ENCODE measurements around the gene LARP4B. TPM values are rescaled to one million over a fixed set of nuclear protein-coding genes. Genes with fewer than 3 reads are reported as not detected.

LARP4B gene
- polyA plus RNA-seq, 1 donor from 2014 or later, result 14.2 TPM

DNA sequence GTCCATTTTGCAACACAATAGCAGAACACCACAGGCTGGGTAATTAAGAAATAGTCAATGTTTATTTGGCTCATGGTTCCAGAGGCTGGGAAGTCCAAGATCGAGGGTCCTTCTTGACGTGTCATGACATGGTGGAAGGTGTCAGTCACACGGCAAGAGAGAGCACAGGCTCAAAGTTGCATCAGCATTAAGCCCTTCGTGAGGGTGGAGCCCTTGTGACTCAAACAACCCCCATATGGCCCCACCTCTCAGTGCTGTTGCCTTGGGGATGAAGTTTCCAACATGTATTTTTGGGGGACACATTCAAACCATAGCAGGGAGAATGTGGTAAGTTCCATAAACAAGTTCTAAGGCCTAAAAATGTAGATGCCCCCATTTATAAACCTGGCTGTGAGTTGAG, 32.1 kb upstream of the LARP4B start:
- H3K9ac ChIP-seq (ENCODE audit: low read length), result no peak overlapping the region
- H3K9me3 ChIP-seq (ENCODE audit: low read length), result no peaks in the 10 kb centered on the region
- H3K27ac ChIP-seq (ENCODE audit: low read length), result no peak overlapping the region
- no peaks in the 10 kb centered on the region for H3K9me2 ChIP-seq (ENCODE audit: insufficient read depth, low read length)
- no peak for TF ChIP-seq TAF1 (IDR thresholded peaks at IDR 0.05; ENCODE audit: low read depth)
- TF ChIP-seq, protein P1, sequence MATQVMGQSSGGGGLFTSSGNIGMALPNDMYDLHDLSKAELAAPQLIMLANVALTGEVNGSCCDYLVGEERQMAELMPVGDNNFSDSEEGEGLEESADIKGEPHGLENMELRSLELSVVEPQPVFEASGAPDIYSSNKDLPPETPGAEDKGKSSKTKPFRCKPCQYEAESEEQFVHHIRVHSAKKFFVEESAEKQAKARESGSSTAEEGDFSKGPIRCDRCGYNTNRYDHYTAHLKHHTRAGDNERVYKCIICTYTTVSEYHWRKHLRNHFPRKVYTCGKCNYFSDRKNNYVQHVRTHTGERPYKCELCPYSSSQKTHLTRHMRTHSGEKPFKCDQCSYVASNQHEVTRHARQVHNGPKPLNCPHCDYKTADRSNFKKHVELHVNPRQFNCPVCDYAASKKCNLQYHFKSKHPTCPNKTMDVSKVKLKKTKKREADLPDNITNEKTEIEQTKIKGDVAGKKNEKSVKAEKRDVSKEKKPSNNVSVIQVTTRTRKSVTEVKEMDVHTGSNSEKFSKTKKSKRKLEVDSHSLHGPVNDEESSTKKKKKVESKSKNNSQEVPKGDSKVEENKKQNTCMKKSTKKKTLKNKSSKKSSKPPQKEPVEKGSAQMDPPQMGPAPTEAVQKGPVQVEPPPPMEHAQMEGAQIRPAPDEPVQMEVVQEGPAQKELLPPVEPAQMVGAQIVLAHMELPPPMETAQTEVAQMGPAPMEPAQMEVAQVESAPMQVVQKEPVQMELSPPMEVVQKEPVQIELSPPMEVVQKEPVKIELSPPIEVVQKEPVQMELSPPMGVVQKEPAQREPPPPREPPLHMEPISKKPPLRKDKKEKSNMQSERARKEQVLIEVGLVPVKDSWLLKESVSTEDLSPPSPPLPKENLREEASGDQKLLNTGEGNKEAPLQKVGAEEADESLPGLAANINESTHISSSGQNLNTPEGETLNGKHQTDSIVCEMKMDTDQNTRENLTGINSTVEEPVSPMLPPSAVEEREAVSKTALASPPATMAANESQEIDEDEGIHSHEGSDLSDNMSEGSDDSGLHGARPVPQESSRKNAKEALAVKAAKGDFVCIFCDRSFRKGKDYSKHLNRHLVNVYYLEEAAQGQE (IDR thresholded peaks at IDR 0.05; ENCODE audit: borderline replicate concordance), result no peak
- TF ChIP-seq MXI1 (conservative IDR thresholded peaks at IDR 0.05; ENCODE audit: poor library complexity, severe bottlenecking), result no peak
- no peak for TF ChIP-seq EZH2 (IDR thresholded peaks at IDR 0.05; ENCODE audit: borderline replicate concordance, insufficient read depth, low read length, poor library complexity, severe bottlenecking)
- TF ChIP-seq, protein P2, sequence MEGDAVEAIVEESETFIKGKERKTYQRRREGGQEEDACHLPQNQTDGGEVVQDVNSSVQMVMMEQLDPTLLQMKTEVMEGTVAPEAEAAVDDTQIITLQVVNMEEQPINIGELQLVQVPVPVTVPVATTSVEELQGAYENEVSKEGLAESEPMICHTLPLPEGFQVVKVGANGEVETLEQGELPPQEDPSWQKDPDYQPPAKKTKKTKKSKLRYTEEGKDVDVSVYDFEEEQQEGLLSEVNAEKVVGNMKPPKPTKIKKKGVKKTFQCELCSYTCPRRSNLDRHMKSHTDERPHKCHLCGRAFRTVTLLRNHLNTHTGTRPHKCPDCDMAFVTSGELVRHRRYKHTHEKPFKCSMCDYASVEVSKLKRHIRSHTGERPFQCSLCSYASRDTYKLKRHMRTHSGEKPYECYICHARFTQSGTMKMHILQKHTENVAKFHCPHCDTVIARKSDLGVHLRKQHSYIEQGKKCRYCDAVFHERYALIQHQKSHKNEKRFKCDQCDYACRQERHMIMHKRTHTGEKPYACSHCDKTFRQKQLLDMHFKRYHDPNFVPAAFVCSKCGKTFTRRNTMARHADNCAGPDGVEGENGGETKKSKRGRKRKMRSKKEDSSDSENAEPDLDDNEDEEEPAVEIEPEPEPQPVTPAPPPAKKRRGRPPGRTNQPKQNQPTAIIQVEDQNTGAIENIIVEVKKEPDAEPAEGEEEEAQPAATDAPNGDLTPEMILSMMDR (IDR thresholded peaks at IDR 0.05; ENCODE audit: poor library complexity, severe bottlenecking), result no peak
- no peak for TF ChIP-seq RAD21 (conservative IDR thresholded peaks at IDR 0.05)
- no peak for TF ChIP-seq POLR2AphosphoS5 (IDR thresholded peaks at IDR 0.05)
- no peak for TF ChIP-seq SMC3 (conservative IDR thresholded peaks at IDR 0.05; ENCODE audit: poor library complexity)
- no peak for TF ChIP-seq EP300 (conservative IDR thresholded peaks at IDR 0.05; ENCODE audit: poor library complexity, severe bottlenecking)
- no peaks in the 10 kb centered on the region for H3K79me2 ChIP-seq (replicated peaks; ENCODE audit: insufficient read depth, low read length)
- H3K4me2 ChIP-seq (ENCODE audit: low read length), result no peak overlapping the region
- no peak overlapping the region for H3K4me3 ChIP-seq (ENCODE audit: low read length)
- no peaks in the 10 kb centered on the region for H3K27me3 ChIP-seq (ENCODE audit: insufficient read depth, low read depth, low read length)
- no peak overlapping the region for H2AFZ ChIP-seq (ENCODE audit: low read depth, low read length)
- H3F3A ChIP-seq (ENCODE audit: insufficient read depth, low read length, poor library complexity, severe bottlenecking), result no peaks in the 10 kb centered on the region
- no peaks in the 10 kb centered on the region for H3K36me3 ChIP-seq (ENCODE audit: insufficient read depth, low read length)
- H4K20me1 ChIP-seq (ENCODE audit: insufficient read depth), result no peaks in the 10 kb centered on the region

DNA sequence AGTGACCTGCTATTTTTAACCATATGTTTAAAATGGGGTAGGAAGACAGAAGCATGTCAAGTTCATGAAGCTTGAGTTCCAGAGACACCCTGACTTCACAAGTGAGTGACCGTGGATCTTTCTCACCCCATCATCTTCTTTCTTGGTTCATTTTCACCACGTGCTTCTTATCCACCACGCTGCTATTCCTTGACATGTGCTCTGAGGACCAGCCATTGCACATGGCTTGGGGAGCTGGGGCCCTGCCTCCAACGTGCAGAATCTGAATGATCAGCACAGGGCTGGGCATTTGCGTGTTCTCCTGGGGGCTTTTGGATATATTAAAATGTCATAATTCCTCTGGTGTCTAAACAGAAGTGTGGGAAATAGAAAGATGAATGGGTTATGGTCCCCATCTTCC, 31.7 kb upstream of the LARP4B start:
- Histone ChIP-seq H3F3A (ENCODE audit: insufficient read depth, low read length, poor library complexity, severe bottlenecking) (no peaks in the 10 kb centered on the region), H3K9me2 (ENCODE audit: insufficient read depth, low read length) (no peaks in the 10 kb centered on the region), H2AFZ (ENCODE audit: low read depth, low read length) (no peak overlapping the region), H3K4me3 (ENCODE audit: low read length) (no peak overlapping the region), H3K27ac (ENCODE audit: low read length) (no peak overlapping the region), H3K36me3 (ENCODE audit: insufficient read depth, low read length) (no peaks in the 10 kb centered on the region), H3K9me3 (ENCODE audit: low read length) (no peaks in the 10 kb centered on the region), H3K27me3 (ENCODE audit: insufficient read depth, low read depth, low read length) (no peaks in the 10 kb centered on the region), H4K20me1 (ENCODE audit: insufficient read depth) (no peaks in the 10 kb centered on the region), H3K4me2 (ENCODE audit: low read length) (no peak overlapping the region), H3K79me2 (replicated peaks; ENCODE audit: insufficient read depth, low read length) (no peaks in the 10 kb centered on the region), H3K9ac (ENCODE audit: low read length) (no peak overlapping the region)
- no peak for TF ChIP-seq SMC3 (conservative IDR thresholded peaks at IDR 0.05; ENCODE audit: poor library complexity)
- no peak for TF ChIP-seq RAD21 (conservative IDR thresholded peaks at IDR 0.05)
- TF ChIP-seq EZH2 (IDR thresholded peaks at IDR 0.05; ENCODE audit: borderline replicate concordance, insufficient read depth, low read length, poor library complexity, severe bottlenecking), result no peak
- TF ChIP-seq, protein P2 (IDR thresholded peaks at IDR 0.05; ENCODE audit: poor library complexity, severe bottlenecking), result no peak
- no peak for TF ChIP-seq TAF1 (IDR thresholded peaks at IDR 0.05; ENCODE audit: low read depth)
- TF ChIP-seq EP300 (conservative IDR thresholded peaks at IDR 0.05; ENCODE audit: poor library complexity, severe bottlenecking), result no peak
- no peak for TF ChIP-seq POLR2AphosphoS5 (IDR thresholded peaks at IDR 0.05)
- TF ChIP-seq MXI1 (conservative IDR thresholded peaks at IDR 0.05; ENCODE audit: poor library complexity, severe bottlenecking), result no peak
- TF ChIP-seq, protein P1 (IDR thresholded peaks at IDR 0.05; ENCODE audit: borderline replicate concordance), result no peak
